Stimulated activated CD8-positive, alpha-beta memory T cell treated with anti-CD3 and anti-CD28 coated beads, Interleukin-4, amount 100 ng/mL, for 24 hours (primary cell): Measurements from ENCODE around the gene ZNF628.

Experiments used
- DNase-seq: peaks from one replicate; pipeline ENCODE4 v3.0.0-alpha.2; 2020; ENCODE audit warnings: low read depth

The ZNF628 gene

DNA sequence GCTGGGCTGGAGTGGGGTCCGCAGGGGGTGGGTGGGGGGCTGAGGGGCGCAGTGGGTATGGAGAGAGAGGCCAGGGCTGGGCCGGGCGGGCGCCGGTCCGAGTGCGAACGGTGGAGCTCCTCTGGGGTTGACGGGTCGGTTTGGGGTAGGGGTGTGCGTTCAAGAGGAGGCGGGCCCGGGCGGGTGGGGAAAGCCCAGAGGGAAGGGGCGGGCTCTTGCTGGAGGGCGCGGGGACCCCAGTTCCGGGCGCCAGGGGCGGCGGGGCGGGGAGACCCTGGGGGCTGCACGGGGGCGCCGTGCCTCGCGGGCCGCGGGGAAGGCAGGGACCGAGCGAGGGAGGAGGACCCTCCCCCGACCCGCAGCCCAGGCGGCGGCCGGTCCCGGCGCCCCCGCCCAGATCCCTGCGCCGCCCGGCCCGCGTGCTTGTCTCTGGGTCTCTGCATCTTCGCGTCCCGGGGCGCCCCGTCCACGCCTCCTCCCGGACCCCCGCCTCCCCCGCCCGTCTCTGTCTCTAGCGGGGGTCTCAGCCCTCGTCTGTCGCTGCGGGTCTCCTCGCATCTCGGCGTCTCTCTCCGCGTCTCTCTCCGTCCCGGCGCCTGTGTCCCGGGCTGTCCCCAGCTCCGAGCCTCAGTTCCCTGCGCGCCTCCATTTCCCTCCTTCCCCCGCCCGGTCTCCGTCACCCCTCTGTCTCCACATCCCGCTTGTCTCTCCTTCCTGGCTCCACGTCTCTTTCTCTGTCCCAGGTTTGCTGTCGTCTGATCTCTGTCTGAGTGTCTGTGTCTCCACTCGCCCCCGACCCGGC is 25.1 kb upstream of the ZNF628 start:
- no peak for DNase-seq

DNA sequence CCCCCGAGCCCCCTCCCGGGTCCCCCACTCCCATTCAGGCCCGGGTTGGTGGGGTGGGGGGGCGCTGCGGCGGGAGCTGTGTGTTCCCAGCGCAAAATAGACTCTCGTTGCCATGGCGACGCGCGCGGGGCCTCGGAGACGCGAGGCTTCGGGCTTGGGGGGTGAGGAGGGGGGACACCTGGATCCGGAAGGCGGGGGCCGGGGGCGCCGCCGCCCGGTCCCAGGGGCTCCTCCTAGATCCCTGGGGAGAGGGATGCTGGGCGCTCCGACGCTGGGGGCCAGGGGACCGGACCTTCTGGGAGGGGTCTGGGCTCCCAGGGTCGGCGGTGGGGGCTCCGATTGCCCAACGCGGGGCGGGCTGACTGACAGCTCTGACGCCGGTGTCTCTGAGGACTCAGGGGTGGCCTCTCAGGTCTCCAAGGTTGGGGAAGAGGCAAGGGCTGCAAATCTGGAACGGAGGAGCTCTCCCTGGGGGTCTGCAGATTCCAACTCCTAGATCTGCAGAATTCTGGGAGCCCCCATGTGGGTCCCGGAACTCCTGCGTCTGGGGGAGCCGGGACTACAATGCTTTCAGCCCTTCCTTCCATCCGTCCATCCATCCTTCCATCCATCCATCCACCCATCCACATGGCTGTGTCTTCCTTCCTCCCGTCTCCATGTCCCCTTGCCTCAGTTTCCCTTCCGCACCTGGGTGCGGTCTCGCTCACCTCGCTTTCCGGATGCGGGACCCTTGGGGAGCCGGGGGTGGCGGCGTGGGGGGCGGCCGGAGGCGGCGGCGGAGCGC is 24.3 kb upstream of the ZNF628 start:
- DNase-seq, result no peak

DNA sequence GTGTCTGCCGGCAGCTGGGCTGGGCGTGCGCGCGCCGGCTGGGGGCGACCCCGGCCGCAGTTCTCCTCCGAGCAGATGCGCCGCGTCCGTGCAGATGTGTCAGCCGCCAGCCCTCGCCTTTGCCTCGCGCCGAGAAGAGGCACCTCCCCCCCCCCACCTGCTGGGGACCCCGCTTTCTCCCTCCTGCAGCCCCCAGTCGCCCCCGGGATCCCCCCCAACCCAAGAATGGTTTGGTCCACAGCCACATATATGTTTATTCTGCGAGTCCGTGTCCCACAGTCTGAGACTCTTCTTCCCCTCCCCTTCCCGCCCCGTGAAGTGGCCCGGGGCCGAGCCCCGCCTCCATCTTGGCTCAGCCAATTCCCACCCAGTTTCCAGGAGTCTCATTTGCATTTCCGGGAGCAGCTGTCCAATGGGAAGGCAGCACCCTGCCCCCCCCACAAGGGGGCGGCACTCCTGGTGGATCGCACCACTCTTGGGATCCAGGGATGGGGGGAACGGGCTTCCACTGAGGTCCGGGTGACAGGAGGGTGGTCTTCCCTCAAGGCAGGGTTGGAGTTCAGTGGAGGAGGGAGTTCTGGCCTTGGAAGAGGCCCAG is 23.6 kb upstream of the ZNF628 start:
- peak; percentile 24 for DNase-seq

DNA sequence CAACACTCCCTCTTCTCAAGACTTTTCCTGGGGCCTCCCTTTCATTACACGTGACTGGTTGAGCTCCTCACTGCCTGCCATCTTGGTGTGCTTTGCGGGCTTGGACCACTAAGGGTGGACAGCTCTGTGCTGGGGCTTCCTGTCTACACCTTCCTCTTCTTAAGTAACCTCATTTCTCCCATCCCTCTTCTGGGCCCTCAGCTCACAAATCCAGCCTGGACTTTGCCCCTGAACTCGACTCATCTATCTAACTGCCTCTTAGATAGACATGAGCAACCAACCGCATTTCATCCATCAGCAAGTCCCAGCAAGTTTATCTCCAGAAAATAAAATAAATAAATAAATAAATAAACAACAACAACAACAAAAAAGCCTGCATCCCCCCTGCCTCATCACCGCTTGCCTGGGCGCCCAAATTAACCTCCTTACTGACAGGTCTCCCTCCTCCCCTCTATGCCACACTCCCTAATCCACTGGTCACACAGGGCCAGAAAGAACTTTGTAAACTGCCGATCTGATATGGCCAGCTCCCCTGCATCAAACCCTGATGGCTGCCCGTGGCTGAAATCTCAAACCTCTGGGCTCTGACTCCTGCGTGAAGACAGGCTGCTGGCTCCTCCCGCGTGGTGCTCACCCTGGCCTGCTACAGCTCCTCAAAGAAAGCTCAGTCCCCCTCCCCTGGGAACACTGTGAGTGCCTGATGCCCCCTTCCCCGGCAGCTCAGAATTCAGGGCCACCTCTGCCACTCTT is 22.7 kb upstream of the ZNF628 start:
- DNase-seq, result no peak

DNA sequence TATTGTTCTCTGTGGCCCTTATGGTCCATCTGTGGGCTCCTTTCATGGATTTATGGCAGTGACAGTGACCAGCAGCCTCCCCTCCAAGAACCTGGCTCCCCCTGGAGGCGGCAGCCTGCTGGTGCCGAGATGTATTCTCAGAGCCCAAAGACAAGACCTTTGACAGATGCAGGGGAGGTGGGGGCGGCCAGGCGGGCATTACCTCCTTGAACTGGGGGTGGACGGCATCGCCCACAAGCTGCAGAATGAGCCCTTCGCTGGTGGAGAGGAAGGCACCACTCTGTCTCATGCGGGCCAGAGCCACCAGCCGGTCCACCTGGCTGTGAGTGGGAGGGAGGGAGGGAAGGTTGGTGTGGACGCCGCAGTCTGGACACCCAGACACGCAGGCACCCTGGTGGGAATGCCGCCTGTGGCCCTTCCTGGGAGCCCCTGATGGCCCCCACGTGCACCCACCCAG is 21.6 kb upstream of the ZNF628 start:
- no peak for DNase-seq

DNA sequence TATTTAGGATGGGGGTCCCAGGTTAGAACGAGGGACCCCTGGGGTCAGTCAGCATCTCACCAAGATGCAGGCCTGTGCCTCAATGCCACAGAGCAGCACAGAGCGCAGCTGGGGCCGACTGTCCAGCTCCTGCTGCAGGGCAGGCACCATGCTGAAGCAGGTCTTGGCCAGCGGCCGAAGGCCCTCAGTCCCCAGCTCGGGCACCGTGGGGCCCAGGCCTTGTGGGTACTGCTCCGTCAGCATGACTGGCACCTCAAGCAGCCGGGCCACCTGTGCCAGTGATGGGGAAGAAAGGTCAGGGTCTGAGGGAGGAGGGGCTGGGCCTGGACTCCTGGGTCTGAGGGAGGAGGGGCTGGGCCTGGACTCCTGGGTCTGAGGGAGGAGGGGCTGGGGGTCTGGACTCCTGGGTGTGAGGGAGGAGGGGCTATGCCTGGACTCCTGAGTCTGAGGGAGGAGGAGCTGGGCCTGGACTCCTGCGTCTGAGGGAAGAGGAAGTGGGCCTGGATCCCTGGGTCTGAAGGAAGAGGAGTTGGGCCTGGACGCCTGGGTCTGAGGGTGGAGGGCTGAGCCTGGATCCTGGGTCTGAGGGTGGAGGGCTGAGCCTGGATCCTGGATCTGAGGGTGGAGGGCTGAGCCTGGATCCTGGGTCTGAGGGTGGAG is 20.7 kb upstream of the ZNF628 start:
- no peak for DNase-seq

DNA sequence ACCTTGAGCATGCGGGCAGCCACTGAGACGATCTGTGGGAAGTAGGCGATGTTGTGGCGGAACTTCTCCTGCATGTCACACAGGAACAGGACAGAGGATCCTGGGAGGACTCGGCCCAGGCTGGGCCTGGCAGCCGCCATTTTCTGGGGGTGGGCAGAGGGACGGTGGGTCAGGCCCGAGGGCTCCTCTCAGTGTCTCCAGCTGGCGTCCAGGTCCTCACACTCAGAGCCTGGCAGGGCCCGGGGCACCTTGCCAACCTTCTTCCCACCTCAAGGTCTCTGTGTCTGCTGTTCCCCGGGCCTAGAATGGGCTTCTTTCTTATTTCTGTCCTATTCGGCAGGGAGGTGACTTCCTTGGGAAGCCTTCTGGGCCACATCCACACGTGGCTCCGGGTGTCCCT is 20.1 kb upstream of the ZNF628 start:
- no peak for DNase-seq

DNA sequence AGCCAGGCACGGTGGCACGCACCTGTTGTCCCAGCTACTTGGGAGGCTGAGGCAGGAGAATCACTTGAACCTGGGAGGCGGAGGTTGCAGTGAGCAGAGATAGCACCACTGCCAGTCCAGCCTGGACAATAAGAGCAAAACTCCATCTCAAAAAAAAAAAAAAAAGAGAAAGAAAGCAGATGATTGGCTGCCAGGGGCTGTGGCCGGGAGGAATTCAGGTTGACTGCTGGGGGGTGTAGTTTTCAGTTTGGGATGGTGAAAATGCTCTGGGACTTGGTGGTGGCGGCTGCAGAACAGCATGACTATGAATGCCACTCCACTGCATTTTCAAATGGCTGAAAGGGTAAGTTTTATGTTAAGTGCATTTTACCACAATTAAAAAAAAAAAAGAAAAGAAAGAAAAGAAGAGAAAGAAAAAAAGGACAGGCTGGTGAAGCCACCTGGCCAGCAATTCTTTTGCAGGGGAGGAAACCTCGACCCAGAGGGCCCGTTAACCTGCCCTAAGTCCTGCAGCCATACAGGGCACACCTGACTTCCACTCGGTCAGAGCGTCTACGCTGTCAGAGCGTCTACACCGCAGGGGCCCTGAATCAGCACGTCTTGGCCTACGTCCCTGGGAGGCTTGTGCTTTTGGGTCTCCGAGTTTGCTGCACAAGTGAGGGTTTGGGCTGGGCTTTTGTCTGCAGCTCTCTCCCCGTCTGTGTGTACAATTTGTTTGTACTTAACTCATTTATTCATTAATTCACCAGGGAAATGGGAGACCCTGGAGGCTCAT is 18.5 kb upstream of the ZNF628 start:
- DNase-seq, result no peak

DNA sequence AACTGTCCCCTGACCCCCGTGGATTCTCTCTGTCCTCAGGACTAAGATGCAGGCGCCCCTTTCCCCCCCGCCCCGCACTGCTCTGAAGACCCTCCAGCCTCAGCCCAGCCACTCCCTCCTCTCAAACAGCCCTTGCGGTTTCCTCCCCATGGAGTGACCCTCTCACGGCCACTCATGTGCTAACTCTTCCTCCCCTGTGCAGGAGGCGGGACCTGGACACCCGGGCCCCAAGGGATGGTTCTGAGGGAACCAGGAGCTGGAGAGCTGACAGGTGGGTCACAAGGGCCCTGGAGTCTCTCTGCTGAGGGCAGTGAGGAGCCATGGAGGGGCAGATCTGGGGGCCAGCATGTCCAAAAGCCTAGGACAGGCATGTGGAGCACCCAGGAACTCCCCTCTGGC is 16.9 kb upstream of the ZNF628 start:
- DNase-seq, result no peak

DNA sequence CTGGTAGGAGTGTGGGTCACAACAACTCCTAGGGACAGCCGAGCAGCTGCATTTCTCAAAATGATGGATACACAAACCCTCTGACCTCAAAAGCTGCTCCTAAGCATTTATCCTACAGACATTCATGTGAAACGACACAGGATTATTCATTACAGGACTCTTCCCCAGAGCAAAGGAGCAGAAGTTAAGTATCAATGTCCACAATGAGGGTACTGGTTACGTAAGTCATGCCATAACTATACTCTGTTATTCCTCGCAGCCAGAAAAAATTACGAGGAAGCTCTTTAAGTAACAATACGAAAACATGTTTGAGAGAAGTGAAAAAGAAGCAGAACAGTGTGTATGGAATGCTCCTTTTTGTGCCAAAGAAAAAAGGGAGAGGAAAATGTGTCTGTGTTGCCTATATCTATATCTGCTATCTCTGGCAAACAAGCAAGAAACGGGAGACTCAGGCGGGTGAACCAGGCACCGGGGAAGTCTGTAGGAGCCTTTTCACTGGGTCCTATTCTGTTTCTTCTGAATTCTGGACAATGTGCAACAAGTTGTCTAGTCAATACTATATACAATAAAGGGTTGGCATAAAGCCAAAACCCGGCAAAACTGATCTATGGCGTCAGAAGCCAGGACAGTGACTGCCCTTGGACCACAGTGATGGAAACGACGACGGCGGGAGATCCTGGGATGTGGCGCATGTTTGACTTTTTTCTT is 16.3 kb upstream of the ZNF628 start:
- no peak for DNase-seq

DNA sequence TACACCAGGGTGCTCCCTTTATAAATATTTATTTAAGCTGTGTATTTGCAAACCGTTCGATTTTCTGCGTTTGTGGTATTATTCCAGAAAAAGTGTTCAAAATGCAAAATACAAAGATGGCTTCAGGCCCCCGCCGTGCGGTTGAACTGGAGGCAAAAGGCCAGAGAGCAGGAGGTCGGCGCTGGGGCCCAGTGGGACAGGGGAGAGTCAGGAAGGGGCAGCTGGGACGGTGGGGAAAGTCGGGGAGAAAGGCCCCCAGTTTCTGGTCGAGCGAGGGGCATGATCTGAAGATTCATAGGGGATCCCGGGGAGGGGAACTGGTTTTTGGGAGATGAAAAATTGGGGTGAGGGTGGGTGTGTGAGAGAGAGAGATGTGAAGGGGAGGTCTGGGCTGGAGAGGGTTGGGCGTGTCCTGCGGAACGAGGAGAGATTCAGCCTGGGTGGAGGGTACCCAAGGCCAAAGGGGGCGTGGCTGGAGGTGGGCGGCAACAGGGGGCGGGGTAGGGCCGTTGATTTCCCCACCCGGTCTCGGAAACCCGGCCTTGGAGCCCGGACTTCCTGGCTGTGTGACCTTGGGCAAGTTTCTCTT is 15.7 kb upstream of the ZNF628 start:
- peak; percentile 40 for DNase-seq

DNA sequence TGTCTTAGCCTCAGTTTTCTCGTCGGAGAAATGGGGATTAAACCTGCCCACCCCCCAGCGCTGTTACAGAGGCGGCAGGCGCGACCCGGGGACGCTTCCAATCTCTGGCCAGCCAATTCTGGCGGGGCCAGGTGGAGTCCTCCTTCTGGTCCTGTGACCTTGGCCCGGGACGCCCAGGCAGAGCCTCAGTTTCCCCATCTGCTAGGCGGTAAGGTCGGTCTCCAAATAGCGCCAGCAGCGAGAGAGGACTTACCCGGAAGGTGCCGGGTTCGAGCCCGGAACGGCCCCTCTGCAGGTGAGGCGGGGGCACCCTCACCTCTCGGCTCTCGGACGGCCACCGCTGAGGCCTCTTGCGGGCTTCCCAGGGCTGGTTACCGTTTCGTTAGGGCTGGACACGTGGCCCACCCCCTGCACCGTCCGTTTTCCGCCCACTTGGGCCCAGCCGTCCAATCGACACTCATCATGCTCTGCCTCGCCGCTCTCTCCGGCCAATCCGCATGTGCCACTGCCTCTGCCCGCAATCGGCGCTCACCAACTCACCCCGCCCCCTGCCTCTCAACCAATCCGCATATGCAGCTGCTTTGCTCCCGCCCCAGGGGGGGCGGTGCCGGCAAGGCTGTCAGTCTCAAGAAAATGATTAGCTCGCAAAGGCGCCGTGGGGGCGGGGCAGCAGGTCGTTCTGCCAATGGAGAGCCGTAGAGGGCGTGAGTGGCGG is 15.0 kb upstream of the ZNF628 start, which contains the start of gene ISOC2:
TSS of gene ISOC2 (minus strand) at position 384 of the 715 bp plus-strand sequence. CDS start 5,156 bp downstream, outside the sequence.
- DNase-seq, result peak; percentile 100

DNA sequence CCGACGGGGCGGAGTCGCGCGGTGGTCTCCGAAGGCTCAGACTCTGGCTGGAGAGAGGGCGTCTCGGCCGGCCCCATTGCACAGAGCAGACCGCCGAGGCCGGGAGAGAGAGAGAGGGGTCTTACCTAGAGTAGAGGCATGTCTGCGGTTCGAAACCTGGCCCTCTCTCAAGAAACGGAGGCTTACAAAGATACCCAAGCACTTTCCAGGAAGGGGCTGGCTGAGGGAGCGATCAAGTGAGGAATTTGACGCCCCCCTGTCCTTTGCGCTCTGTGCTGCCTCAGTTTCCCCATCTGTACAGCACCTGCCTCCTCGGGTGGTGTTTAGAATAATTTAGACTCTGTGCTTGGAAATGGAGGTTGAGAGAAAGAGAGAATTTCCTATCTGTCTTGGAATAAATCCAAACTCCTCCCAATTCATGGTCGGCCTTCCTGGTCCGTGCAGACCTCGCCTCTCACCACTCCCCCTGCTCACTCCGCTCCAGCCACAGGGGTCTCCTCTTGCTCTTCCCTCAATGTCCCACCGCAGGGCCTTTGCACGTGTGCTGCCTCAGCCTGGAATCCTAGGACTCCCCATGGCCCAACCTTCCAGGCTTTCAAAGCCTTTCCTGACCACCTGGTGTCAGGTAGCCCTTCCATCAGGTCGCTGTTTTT is 14.3 kb upstream of the ZNF628 start:
- DNase-seq, result no peak

DNA sequence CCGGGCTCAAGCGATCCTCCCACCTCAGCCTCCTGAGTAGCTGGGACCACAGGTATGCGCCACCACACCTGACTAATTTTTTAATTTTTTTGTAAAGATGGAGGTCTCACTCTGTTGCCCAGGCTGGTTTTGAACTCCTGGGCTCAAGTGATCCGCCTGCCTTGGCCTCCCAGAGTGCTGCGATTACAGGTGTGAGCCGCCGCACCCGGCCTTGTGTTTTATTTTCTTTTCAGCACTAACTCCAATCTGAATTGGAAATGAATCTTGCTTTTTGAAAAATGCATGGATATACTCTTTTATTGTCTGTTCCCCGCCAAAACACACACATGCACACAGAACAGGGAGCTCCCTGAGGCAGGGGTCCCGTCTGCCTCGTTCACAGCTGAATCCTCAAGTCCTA is 13.7 kb upstream of the ZNF628 start:
- DNase-seq, result no peak

DNA sequence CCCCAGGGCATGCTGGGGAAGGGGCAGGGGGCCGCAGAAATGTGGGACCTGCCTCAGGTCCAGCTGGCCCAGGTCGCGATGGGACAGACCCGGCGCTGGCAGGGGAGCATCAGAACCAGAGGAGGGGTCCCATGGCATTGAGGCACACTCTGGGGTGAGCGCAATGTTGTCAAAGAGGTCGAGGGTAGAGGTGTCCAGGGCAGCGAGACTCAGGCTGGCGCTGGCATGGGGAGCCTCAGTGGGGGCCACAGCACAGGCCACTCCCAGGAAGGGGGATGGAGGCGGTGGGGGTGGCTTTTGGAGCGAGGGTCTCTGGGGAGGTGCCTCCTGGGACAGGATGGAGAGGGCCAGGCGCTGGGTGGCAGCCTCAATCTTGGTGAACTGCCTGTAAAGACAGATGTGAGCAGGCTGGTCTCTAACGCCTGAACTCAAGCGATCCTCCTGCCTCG is 12.8 kb upstream of the ZNF628 start:
- DNase-seq, result no peak

DNA sequence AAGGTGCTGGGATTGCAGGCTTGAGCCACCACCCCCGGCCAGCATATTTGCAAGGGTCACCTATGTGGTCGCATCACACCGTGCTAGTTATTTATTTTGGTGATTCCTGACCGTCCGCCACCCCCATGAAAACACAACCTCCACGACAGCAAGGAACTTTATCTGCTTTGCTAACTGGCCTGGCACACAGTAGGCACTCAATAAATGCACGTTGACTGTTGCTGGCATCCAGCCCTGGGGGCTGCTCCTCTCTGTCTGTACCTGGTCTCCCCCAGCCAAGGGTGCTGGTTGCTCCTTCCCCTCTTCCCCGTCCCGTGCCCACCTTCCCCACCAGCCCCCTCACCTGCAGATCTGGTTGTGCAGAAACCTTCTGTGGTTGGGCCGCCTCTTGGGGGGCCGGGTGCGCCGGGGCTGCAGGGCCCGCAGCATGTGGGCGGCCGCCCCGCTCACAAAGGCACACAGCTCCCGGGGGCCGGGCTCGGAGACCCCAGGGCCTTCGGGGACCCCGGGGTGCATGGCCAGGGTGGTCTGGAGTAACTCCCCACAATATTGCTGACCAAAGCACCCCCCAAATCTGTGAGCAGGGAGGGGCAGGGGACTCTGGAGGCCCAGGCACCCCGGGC is 12.3 kb upstream of the ZNF628 start:
- DNase-seq, result no peak

DNA sequence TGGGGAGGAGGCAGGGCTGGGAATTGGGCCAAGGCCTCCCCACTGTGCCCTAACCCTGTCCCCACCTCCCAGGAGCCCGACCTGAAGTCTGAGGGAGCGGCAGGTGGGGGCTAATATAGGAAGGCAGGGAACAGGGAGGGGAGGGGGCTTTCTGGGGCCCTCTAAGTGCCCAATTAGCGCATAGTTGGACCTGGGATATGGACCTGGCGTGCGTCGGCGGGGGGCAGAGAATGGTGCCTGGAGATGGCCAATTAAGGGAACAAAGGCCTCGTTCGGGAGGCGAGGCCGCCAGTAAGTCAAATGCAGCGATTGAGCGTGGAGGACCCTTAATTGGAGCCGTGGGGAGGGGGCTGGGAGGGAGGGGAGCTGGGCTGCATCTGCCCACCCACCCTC is 11.8 kb upstream of the ZNF628 start, which contains the start of gene C19orf85:
TSS of gene C19orf85 (minus strand) at position 90 of the 393 bp plus-strand sequence. CDS start 197 bp downstream, outside the sequence.
- no peak for DNase-seq
